ENCODE measurements around the gene WBP2.

DNA sequence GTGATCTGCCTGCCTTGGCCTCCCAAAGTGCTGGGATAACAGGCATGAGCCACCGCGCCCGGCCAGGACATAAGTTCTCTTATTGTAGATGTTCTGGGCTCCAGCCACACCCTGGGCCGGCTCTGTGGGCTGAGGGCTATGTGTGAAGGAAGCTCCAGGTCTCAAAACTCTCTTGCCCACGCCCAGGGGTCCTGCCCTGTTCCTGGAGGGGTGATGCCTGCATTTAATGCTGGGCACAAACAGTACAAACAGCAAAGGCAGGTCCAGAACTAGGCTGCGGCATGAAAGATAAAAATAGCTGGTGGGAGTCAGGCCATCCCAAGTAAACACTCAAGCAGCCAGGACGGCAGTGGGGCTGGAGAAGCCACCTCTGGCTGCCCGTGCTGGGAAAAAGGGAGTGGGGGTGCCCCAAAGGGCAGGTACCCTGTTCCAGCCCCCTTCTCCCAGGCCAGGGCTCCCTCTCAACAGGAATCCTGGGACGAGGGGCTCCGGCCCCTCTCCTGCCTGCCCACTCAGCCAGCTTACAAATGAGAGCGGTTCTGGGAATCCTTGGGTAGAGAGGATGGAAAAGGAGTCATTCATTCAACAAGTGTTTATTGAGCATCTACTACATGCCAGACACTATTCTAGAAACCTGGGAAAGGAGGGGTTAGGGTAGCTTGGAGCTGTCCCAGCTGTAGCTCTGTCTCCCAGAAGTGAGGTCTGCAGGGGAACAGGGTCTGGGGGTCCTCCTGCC lies 18.6 kb upstream of the WBP2 start:
- TF ChIP-seq POLR2AphosphoS5 (IDR thresholded peaks at IDR 0.05; ENCODE audit: low read depth, low read length) (no peak), SIN3A (IDR thresholded peaks at IDR 0.05; ENCODE audit: borderline replicate concordance, insufficient read depth, low read length) (no peak), FOXP2 (optimal IDR thresholded peaks at IDR 0.05; ENCODE audit: borderline replicate concordance, extremely low read depth, extremely low read length, insufficient read depth) (no peak)
- TF ChIP-seq, protein P1, sequence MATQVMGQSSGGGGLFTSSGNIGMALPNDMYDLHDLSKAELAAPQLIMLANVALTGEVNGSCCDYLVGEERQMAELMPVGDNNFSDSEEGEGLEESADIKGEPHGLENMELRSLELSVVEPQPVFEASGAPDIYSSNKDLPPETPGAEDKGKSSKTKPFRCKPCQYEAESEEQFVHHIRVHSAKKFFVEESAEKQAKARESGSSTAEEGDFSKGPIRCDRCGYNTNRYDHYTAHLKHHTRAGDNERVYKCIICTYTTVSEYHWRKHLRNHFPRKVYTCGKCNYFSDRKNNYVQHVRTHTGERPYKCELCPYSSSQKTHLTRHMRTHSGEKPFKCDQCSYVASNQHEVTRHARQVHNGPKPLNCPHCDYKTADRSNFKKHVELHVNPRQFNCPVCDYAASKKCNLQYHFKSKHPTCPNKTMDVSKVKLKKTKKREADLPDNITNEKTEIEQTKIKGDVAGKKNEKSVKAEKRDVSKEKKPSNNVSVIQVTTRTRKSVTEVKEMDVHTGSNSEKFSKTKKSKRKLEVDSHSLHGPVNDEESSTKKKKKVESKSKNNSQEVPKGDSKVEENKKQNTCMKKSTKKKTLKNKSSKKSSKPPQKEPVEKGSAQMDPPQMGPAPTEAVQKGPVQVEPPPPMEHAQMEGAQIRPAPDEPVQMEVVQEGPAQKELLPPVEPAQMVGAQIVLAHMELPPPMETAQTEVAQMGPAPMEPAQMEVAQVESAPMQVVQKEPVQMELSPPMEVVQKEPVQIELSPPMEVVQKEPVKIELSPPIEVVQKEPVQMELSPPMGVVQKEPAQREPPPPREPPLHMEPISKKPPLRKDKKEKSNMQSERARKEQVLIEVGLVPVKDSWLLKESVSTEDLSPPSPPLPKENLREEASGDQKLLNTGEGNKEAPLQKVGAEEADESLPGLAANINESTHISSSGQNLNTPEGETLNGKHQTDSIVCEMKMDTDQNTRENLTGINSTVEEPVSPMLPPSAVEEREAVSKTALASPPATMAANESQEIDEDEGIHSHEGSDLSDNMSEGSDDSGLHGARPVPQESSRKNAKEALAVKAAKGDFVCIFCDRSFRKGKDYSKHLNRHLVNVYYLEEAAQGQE (IDR thresholded peaks at IDR 0.05; ENCODE audit: insufficient read depth in 1 of 2, low read depth in 2 of 2, low read length in 2 of 2): no peak
